Endodermal cell (in vitro differentiated cells): ENCODE data around the gene TLR2. TPM values are rescaled to one million over a fixed set of nuclear protein-coding genes. Genes with fewer than 3 reads are reported as not detected.

Experiments used
- DNase-seq: peaks from one replicate; pipeline ENCODE4 v3.0.0-alpha.2; 2017
- H3K27ac ChIP-seq: 2 replicates; pipeline ENCODE4 v1.5.1; 2013; ENCODE audit warnings: mild to moderate bottlenecking, low read depth, low read length, moderate library complexity
- H3K27me3 ChIP-seq: 2 replicates; pipeline ENCODE4 v1.6.1; 2013; ENCODE audit warnings: mild to moderate bottlenecking, low read length, moderate library complexity; ENCODE audit not compliant: insufficient read depth, control insufficient read depth, poor library complexity, severe bottlenecking
- H3K36me3 ChIP-seq: 2 replicates; pipeline ENCODE4 v1.7.0; 2013; ENCODE audit warnings: mild to moderate bottlenecking, low read length, moderate library complexity; ENCODE audit not compliant: control insufficient read depth, insufficient read depth
- H3K4me1 ChIP-seq: one replicate; pipeline ENCODE4 v1.7.0; 2013; ENCODE audit warnings: low read length; ENCODE audit not compliant: control insufficient read depth, insufficient read depth
- H3K4me3 ChIP-seq: 2 replicates; pipeline ENCODE4 v1.5.1; 2013; ENCODE audit warnings: mild to moderate bottlenecking, low read length, moderate library complexity
- H3K9ac ChIP-seq: 2 replicates; pipeline ENCODE4 v1.6.1; 2013; ENCODE audit warnings: mild to moderate bottlenecking, low read length, moderate library complexity; ENCODE audit not compliant: poor library complexity, severe bottlenecking; ENCODE audit errors: extremely low read depth
- H3K9me3 ChIP-seq: 2 replicates; pipeline ENCODE4 v1.6.1; 2013; ENCODE audit warnings: mild to moderate bottlenecking, low read length, moderate library complexity; ENCODE audit not compliant: control insufficient read depth
- H3K27ac Mint-ChIP-seq: 2 replicates; pipeline ENCODE4 v1.8.0; 2020; ENCODE audit warnings: mixed read lengths
- H3K27me3 Mint-ChIP-seq: 2 replicates; pipeline ENCODE4 v1.8.0; 2021; ENCODE audit warnings: mild to moderate bottlenecking, mixed read lengths; ENCODE audit not compliant: insufficient read depth
- H3K36me3 Mint-ChIP-seq: 2 replicates; pipeline ENCODE4 v1.8.0; 2020; ENCODE audit warnings: low read depth, mixed read lengths
- H3K4me1 Mint-ChIP-seq: 2 replicates; pipeline ENCODE4 v1.8.0; 2020; ENCODE audit warnings: mixed read lengths
- H3K4me3 Mint-ChIP-seq: 2 replicates; pipeline ENCODE4 v1.8.0; 2020; ENCODE audit warnings: mild to moderate bottlenecking, moderate library complexity, mixed read lengths
- H3K9me3 Mint-ChIP-seq: 2 replicates; pipeline ENCODE4 v1.8.0; 2020; ENCODE audit warnings: mild to moderate bottlenecking, mixed read lengths
- CTCF ChIP-seq: fragments of 200-600 bp; sonication (generic); conservative IDR thresholded peaks from 2 replicates; pipeline ENCODE4 v1.5.0; 2021; ENCODE audit warnings: antibody characterized with exemption, mild to moderate bottlenecking
- WGBS, 2 experiments: methylation state at CpG; one replicate each; pipeline versions ENCODE4 v1.1.5 to v1.1.7; 2013; ENCODE audit warnings: missing lambda C conversion rate in 2 of 2, mixed read lengths in 1 of 2; ENCODE audit not compliant: insufficient coverage in 1 of 2, insufficient read length in 1 of 2; 5-methylcytosine and 5-hydroxymethylcytosine counted together
- total RNA-seq, 2 donors: library from RNA; stranded (reverse); fragmentation: NEBNext Ultra II Directional in 1 of 2; extraction: Animal tissue kit (Norgen Biotek cat#: 25700) in 1 of 2; gene quantifications; 2 replicates in 1 of 2; 3 replicates in 1 of 2; pipeline ENCODE4 v1.2.1, GENCODE V29; 2021

Gene TLR2
- total RNA-seq, 2 donors from 2014 or later = 0.53 to 0.89 TPM

GRCh38 chr4:153710681-153711080 lies 26.6 kb downstream of the TLR2 start:
- no peak overlapping the region for H3K27ac ChIP-seq
- no peaks in the 10 kb centered on the region for H3K27me3 Mint-ChIP-seq
- no peaks in the 10 kb centered on the region for H3K9me3 Mint-ChIP-seq
- no peaks in the 10 kb centered on the region for H3K36me3 Mint-ChIP-seq
- H3K27me3 ChIP-seq = no peaks in the 10 kb centered on the region
- H3K4me1 Mint-ChIP-seq = no peaks in the 10 kb centered on the region
- H3K27ac Mint-ChIP-seq = no peak overlapping the region
- no peak for DNase-seq
- no peak overlapping the region for H3K4me3 Mint-ChIP-seq
- no peak overlapping the region for H3K4me3 ChIP-seq
- WGBS, 2 experiments = 100% methylated on average over 1 of the region's 1 CpG; no CpG with 5 or more reads in 1 of the 2 experiments
- no peak for TF ChIP-seq CTCF
- H3K9ac ChIP-seq = no peak overlapping the region
- H3K9me3 ChIP-seq = no peaks in the 10 kb centered on the region
- no peaks in the 10 kb centered on the region for H3K36me3 ChIP-seq
- H3K4me1 ChIP-seq = no peaks in the 10 kb centered on the region

- H3K9me3 Mint-ChIP-seq = no peaks in the 10 kb centered on the region
- DNase-seq = no peak
- Histone ChIP-seq H3K4me1 (no peaks in the 10 kb centered on the region), H3K36me3 (no peaks in the 10 kb centered on the region), H3K9me3 (no peaks in the 10 kb centered on the region), H3K4me3 (no peak overlapping the region), H3K9ac (no peak overlapping the region), H3K27me3 (no peaks in the 10 kb centered on the region), H3K27ac (no peak overlapping the region)
- no peaks in the 10 kb centered on the region for H3K4me1 Mint-ChIP-seq
- no peak for TF ChIP-seq CTCF
- H3K4me3 Mint-ChIP-seq = no peak overlapping the region
- no peaks in the 10 kb centered on the region for H3K27me3 Mint-ChIP-seq
- H3K27ac Mint-ChIP-seq = no peak overlapping the region
- H3K36me3 Mint-ChIP-seq = no peaks in the 10 kb centered on the region
- WGBS, 2 experiments = 96 to 100% methylated on average over 1 to 2 of the region's 2 CpGs
Observed at GRCh38 chr4:153713866-153714646, 30.0 kb downstream of the TLR2 start.

GRCh38 chr4:153722036-153722435 lies 38.0 kb downstream of the TLR2 start:
- H3K4me1 Mint-ChIP-seq = no peaks in the 10 kb centered on the region
- no peaks in the 10 kb centered on the region for H3K4me1 ChIP-seq
- H3K9ac ChIP-seq = no peak overlapping the region
- no peak overlapping the region for H3K27ac Mint-ChIP-seq
- peaks cover 1% of the 10 kb centered on the region for H3K27me3 Mint-ChIP-seq
- H3K27me3 ChIP-seq = no peaks in the 10 kb centered on the region
- no peaks in the 10 kb centered on the region for H3K36me3 Mint-ChIP-seq
- no peaks in the 10 kb centered on the region for H3K36me3 ChIP-seq
- 90 to 93% methylated on average over 1 of the region's 1 CpG for WGBS, 2 experiments
- H3K9me3 ChIP-seq = no peaks in the 10 kb centered on the region
- no peaks in the 10 kb centered on the region for H3K9me3 Mint-ChIP-seq
- no peak overlapping the region for H3K27ac ChIP-seq
- no peak for TF ChIP-seq CTCF
- no peak overlapping the region for H3K4me3 ChIP-seq
- DNase-seq = no peak
- no peak overlapping the region for H3K4me3 Mint-ChIP-seq
